ENCODE data around the gene MRPS18A.

Gene MRPS18A

DNA sequence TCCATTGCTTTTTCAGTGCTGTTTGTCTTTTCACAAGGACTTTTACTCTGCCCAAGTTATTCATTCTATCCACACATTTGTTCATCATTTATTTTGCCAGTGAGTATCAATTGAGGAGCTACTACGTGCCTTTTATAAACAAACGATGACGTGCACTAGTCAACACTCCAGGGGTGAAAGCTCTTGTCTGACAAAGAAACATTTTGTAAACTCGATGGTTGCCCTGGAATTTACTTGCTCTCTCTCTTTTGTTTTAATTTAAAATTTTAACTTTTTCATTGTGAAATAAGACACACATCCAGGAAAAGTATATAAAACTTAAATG lies 8.3 kb upstream of the MRPS18A start:
- DNase-seq = no peak

DNA sequence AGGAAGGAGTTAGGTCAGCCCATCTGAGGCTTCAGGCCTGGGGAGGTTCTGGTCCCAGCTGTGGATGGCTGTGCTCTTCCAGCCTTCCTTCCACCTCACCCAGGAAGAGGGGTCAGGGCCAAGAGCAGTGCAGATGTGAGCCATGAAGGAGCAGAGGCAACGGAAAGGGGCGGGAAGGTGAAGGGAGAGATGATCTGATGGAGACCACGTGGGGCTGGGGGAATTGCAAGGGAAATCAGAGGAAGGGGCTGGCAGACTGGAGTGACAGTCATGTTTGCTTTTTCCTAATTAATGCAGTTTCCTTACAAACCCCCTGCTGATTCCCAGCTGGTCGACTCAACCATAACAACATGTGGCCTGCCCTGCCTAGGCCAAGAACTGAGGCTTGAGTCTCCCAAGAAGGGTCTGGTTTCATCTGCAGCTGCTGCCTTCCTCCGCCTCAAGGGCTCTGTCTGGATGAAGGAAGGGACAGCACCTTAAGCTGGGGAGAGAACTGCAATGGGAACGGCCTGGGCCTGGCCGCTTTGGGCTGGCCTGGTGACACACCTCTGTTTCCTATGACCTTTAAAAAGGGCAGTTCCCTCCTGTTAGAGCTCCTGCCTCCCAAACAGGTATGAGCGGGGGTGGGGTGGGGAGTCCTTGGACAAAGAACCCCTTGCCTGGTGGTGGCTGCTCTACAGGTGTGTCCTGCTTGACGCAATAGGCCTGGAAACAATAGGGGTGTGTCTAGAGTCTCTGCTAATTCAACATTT lies 7.8 kb upstream of the MRPS18A start:
- peak in 1 of 2 experiments; percentile 17 for DNase-seq

DNA sequence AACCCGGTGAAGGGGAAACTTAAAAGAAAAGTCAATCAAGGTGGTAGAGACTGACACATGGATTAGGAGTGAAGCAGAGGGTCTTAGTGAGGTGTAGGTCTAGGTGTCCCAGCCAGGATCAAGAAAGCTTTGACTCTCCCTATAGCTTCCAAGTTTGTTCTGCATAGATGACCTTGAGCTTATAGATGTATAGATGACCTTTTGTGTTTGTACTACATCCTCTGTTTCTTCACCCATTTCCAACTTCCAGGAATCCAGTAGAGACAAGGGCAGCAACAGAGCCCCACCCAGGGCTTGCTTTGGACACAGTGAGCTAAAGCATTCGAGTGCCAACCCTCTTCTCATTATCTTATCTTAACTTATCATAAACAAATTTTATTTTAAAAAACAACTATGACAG lies 1.8 kb upstream of the MRPS18A start:
- DNase-seq = no peak

DNA sequence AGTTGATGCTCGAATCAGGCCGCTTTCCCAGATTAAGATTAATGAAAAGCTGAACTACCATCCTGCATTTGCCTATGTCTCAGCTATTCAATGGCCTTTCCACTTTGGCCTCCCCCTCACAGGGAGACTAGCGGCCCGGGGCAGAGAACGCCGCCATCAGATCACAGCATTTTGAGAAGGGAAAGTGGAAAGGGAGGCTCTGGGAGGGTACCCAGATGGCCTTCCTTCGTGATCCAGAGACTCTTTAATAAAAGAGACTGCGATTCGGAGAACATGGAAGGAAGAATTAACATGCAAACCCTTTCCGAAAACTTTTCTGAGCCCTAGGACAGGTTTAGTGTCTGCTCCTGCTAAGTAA lies 533 bp downstream of the MRPS18A start:
- no peak for DNase-seq

DNA sequence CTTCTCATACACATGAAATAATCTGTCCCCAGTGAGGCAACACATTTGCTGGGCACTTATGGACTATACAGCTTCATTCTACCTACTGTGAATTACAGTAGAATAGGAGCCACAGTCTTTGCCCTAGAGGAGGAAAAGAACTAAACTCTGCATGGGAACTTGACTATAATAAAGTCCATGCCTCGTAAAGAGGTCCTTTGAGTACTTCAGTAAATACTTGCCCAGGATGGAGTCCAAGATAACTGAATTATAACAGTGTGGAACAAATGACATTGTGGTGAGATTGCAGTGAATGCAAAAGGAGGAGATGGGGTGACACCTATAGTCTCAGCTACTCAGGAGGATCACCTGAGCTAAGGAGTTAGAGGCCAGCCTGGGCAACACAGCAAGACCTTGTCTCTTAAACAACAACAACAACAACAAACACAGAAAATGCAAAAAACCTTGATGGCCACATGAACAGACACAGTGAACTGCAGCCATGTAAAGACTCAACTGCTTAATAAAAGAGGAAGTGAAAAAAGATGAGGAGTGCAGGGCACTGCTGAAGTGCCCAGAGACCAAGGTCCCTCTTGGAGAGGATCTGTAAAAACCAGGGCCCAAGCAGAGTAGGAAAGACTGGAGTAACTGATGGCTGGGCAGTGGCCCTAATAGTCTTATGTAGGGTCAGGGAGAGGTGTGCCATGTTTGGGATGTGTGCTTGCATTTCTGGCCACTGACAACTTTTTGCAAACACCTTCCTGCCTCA lies 3.7 kb downstream of the MRPS18A start:
- no peak for DNase-seq

DNA sequence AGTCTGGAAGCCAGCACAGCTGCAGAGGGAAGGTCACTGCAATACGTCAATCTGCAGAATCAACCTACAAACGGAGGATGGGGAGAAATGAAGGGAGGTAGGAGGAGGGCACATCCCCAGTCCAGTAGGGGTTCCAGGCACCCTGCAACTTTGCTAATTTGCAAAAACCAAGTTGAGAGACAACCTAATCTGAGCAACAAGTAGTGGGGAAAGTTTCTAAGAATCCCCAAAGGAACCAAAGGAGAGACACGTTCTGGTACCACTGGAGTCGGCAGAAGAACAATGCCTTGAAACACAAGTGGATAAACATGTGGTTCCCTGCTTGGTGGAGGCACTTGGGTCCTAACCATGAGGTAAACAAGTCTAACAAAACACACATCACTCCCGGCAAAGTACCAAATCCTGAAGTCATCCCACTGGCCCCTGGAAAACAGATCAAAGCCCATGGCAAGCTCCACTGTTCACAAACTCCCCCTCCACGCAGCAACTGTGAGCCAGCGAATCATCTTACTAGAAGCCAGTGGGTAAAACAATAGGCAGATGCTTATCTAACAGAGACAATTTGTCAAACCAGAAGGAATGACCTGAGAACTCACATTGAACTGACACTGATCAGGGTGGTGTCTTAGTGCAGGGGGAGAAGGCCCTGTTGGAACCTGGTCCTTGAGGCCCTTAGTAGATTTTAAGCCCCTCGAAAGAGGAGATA lies 4.7 kb downstream of the MRPS18A start:
- no peak for DNase-seq

DNA sequence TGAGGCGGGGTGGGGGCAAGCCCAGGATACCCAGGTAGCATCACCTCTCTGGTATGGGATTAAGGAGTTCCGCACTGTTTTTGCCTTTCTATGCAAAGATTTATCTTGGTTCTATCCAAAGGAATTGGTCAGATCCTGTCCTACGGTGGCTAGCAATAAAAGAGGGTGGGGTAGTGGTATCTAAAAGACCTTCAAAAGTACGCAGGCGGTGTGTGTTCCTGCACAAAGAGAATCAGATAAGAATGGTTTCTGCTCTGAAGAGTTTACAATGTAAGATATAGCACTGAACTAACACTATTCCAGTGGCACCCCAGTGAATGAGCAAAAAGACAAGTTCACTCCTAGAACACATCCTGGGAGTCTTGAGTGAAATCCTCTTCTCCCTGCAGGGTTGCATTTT lies 6.3 kb downstream of the MRPS18A start:
- no peak for DNase-seq

DNA sequence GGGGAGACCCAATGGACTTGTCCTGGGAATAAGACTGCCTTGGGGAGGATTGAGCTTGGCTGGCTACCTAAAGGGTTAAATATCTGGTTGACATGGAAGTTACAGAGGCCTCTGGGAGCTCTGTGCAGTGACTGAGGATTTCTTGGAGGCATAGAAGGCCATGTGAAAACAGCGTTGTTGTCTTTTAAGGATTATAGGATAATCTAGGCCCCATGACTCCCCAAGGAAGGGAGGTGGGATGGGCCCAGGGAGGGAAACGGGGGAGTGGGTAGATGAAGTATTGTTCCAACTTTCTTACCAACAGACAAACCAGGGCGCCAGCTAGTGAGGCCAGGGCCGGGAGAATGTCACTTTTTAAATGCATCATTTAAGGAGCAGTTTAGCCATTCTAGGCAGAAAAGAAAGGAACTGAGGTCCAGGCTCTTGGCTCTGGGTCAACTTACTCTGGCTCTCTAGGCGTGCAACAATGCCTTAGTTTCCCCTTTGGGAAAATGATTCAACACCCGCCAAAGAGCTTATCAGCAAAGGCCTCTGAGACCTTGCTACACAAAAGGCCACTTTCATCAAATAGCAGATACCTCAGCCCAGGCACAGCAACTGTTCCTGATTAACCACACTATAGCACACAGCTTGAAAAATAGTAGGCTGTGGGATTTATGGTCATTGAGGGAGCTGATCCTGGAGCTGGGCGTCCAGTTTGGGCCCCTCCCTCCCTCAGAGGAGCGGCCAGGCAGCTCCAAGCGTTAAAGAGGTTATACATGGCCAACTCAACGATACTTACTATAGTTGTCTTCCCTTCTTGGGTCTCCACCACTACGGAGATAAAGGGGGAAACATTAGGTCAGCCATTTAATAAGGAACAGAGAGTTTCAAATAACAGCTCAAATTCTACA lies 7.0 kb downstream of the MRPS18A start:
- DNase-seq = no peak

DNA sequence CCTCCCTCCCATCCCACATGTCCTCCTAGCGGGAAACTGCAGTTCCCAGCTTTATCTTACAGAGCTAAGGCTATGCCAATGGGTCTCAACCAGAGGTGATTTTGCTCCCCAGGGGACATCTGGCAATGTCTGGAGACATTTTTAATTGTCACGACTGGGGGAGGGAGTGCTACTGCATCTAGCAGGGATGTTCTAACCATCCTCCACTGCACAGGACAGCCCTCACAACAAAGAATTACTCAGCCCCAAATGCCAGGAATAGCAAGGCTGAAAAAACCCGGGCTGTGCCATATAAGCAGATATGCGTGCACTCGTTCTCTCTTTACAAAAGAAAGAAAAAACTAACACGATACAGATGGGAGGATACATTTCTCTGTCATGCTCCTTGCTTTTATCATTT lies 8.5 kb downstream of the MRPS18A start:
- DNase-seq = no peak

DNA sequence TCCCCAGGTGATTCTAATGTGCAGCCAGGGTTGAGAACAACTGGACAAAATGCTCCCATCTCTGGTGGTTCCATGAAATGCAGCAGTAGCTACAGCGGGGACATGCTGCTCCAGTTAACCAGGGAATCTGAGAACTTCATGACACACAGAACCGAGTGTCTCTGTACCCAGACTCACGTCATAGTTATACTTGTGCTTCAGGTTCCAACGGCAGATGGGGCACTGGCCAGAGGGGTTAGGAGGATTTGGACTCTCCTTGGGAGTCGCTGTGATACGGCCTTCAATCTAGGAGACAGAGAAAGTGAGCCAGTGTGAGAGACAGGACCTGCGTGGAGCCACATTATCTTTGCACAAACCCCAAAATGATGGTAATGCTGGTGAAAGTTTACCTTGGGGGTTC lies 9.2 kb downstream of the MRPS18A start:
- DNase-seq = no peak

DNA sequence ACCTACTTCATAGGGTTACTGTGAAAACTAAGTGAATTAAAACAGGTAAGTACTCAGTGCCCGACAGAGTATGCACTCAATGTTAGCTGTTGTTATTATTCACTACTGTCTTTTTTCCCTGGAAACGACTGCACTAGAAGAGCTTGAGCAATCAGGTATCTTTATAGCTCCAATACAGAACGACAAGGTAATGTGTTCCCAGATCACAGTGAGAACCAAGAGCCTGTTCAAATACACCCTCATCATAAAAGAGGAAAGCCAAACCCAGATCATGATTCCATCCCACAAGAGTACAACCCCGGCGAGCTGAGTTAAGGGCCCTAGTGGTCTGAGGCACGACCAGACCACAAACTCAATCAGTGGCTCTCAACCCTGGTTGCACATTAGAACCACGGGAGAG lies 9.8 kb downstream of the MRPS18A start:
- DNase-seq = no peak

DNA sequence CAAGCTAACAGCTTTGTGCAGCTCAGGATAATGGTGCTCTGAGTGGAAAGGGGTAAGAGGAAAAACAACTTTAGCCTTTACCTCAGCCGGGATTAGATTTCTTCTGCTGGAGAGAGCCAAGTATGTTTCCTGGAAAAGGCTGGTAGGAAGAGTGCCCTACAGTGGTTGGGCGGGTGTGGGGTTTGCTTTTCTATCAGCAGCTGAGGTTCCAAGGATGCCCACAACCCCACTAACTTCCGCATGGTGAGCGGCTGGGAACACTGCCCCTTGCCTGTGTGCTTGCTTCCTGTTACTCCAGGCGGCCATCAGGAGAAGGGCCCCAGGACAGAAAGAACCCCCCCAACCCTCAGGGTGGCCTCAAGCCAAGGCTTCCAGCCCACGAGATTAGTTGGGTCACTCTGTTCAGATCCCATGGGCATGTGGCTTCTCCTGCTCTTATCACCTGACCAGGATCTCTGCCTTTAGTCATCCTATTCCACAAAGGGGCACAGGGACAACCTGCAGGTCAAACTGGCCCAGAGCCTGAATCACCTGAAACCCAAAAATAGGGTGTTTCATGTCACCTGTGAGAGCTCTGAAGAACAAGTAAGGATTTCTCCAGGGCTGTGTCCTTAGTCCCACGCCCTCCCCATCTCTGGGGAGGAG lies 10.5 kb downstream of the MRPS18A start:
- DNase-seq = no peak

DNA sequence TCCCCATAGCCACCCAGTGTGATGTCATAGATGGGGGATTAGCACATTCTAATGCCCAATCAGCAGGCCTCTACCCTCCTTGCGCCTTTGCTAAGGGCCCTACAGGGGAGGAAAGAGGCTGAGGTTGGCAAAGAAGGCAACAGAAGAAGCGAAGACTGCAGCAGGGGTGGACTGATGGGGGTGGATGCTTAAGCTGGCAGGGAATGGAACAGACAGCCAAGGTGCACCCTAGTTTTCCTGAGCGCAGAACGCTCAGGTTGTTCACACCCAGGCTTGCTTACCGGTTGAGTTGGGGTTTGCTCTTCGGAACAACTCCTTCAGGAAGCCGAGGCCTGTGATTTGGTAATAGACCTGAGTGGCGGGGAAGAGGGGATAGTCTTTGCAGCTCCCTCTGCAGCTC lies 12.7 kb downstream of the MRPS18A start:
- no peak for DNase-seq

DNA sequence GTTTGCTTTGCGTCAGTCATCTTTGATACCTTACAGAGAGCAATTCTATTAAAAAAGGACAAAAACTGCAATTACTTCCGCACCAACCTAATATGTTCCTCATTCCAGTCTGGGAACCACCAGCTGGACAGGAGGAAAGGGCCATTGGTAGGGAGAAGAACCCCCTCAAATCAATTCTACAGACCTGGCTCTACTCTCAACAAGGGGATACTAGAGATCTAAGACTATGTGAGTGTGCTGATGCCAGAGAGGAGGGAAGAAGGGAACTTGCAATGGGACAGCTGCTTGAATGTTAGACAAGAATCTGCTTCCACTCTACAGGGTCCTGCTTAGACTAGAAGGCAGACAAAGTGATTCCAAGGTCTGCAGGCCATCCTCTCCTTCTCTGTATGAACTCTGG lies 13.3 kb downstream of the MRPS18A start:
- no peak for DNase-seq

DNA sequence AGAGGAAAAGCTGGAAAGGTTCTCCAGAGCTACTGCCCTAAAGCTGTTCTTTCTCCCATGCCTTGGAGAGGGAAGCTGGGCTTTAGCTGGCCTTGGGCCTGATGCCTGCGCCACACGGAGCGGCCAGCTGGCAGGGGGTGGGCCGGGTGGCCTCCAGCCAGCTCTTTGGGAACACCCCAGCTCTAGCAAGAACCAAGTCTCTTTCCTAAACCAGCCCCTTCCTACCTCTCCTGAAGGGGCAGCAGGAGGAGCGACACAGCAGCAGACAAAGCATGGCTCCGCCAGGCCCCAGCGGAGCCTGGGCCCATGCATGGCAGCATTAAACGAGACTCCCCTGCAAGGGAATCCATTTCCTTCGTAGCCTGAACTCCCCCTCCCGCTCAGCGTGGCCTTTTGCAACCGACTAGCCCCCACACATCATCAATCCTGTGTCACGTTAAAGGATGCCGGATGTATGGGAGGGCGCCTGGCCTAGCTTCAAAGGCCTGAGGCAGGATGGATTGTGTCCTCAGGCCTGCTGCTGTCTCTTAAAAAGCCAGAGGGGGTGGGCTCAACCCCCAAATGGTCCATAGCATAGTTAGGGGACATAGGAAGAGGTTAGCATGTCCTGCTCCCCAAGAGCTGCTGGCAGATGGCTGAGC lies 14.0 kb downstream of the MRPS18A start:
- no peak for DNase-seq

DNA sequence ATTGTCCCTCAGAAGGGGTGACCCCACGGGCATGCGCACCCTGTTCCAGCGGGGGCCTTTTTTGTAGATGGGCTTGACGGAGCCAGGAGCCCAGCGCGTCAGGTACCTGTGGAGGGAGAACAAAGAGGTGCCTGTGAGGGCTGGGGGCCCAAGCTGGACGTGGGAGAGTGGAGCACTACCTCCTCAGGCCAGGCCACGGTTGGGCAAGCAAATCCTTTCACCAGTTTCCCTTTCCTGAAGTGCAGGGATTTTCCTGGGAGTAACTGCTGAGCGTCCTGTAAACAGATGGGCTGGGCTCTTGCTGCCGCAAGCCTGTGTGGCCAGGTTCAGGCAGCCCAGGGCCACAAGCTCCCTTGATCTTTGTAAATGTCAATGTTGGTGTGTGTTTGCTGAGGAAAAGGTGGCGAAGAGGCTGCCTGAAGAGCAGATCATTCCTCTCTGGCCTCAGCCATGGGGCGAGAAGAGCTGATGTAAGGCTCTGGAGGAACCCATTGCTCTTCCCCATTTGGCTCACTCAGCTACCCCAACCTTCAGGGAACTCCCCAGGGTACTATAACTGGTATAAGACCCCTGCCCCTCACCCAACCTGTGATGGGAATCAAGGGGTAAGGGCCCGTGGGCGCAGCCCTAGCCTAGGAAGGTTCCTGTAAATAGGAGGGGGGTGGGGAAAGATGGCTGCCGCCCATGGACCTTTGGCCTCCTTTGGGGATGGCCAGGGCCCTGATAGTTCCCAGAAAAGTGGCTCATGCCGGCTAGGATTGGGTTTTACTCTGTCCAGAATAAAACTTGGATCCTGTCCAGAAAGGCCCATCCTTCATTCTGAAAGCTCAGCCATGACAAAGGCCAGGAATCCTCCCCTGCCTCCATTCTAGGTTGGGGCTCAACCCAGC lies 15.5 kb downstream of the MRPS18A start:
- DNase-seq = no peak

DNA sequence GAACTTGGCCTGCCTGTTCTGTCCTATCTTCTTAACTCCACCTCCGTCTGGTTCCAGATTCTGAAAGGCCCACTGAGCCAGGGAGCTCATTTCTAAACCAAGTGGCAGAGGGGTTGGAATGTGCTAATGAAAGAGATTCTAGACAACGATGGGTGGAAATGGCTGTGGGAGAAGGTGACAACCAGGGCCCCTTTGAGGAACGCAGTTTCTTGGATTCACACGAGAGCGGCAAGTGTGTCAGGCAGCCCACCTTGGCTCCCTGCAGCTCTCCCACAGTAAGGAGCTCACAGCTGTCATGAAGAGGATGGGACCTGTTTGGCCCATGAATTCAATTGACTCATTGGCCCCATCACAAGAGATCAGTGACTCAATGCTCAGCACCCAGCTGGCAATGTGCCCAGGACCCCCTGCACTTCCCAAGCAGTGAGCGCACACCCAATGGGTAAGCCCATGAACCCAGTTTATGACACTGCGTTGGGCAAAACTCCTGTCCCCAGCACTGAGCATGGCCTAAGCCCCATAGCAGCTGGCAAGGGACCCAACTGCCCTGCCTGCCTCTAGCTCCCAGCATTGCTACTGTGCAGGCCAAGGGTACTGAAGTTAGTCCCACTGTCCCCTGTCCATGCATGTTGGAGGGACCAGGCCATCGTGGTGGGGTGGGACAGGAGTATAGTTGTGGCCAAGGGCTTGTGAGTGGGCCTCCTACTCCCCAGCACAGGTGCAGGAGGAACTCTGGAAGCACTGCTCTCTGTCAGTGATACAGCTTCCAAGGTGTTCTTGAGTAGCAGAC lies 16.4 kb downstream of the MRPS18A start:
- no peak for DNase-seq

DNA sequence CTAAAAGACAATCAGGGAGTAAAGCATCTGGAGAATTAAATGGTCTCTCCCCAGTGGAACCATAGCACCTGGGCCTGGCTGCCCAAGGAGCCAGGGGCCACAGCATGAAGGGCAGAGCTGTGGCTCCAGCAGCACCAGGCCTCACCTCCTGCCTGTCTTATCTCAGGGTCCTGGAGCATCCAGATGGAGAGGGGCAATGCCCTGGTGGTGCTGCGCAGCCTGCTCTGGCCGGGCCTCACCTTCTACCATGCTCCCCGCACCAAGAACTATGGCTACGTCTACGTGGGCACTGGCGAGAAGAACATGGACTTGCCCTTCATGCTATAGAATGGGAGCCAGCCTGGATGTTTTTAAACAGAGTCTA lies 17.0 kb downstream of the MRPS18A start:
- no peak for DNase-seq

DNA sequence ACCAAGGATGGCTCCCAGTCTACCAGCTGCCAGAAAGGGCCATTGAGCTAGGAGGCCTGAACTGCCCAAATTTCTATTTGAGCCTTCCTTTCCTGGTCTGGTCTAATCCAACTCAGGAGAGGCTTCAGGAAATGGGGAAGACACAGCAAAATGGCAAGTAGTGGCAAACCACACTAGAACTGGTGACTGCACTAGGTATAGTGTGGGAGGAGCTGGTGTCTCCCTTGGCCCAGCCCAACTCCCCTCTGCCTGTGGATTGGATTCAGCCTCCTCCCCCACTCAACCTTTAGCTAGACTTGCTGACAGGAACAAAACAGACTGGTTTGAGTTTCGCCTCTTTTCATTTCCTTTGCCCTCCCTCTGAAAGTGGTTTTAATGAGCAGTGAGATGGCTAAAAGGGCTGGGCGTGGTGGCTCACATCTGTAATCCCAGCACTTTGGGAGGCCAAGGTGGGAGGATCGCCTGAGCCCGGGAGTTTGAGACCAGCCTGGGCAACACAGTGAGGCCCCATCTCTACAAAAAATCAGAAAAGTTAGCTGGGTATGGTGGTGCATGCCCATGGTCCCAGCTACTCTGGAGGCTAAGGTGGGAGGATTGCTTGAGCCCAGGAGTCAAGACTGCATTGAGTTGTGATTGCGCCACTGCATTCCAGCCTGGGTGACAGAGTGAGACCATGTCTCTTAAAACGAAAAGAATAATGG lies 17.5 kb downstream of the MRPS18A start:
- DNase-seq = no peak
